CD1c-positive myeloid dendritic cell (primary cell): Measurements from ENCODE around the gene TOR1AIP2.

Source experiments
- DNase-seq: peaks from one replicate; pipeline ENCODE4 v3.0.0-alpha.2; 2016; ENCODE audit errors: extremely low spot score

The TOR1AIP2 gene

GRCh38 chr1:179877586-179878265 lies at the start of gene TOR1AIP2:
Gene TOR1AIP2 (minus strand): TSS chr1:179877803. CDS start chr1:179852665, 25,138 bp downstream.
- peak; percentile 90 for DNase-seq

GRCh38 chr1:179926850-179927205 lies 49.2 kb upstream of the TOR1AIP2 start:
- DNase-seq, result no peak

- DNase-seq, result no peak
Measured at GRCh38 chr1:179925922-179926849, 48.6 kb upstream of the TOR1AIP2 start.

GRCh38 chr1:179925302-179925701 lies 47.7 kb upstream of the TOR1AIP2 start:
- DNase-seq, result no peak

- no peak for DNase-seq
Measured at GRCh38 chr1:179924268-179924667, 46.7 kb upstream of the TOR1AIP2 start.

- DNase-seq, result peak; percentile 15
Measured at GRCh38 chr1:179923029-179923428, 45.4 kb upstream of the TOR1AIP2 start.

- no peak for DNase-seq
Measured at GRCh38 chr1:179921981-179922872, 44.6 kb upstream of the TOR1AIP2 start.

GRCh38 chr1:179921472-179921871 lies 43.9 kb upstream of the TOR1AIP2 start:
- no peak for DNase-seq

- no peak for DNase-seq
Measured at GRCh38 chr1:179917601-179918429, 40.2 kb upstream of the TOR1AIP2 start.

GRCh38 chr1:179911812-179912211 lies 34.2 kb upstream of the TOR1AIP2 start:
- DNase-seq, result no peak

GRCh38 chr1:179910934-179911333 lies 33.3 kb upstream of the TOR1AIP2 start:
- DNase-seq, result no peak

GRCh38 chr1:179889589-179889988 lies 12.0 kb upstream of the TOR1AIP2 start:
- DNase-seq, result no peak

- peak; percentile 18 for DNase-seq
Measured at GRCh38 chr1:179888071-179888470, 10.5 kb upstream of the TOR1AIP2 start.

- peak; percentile 39 for DNase-seq
Measured at GRCh38 chr1:179883745-179884138, 6.1 kb upstream of the TOR1AIP2 start.

GRCh38 chr1:179883040-179883744 lies 5.6 kb upstream of the TOR1AIP2 start:
- DNase-seq, result peak; percentile 69

- peak; percentile 99 for DNase-seq
Measured at GRCh38 chr1:179882253-179883039, 4.8 kb upstream of the TOR1AIP2 start, which contains the start of gene TOR1AIP1. Gene TOR1AIP1 (plus strand): TSS chr1:179882285. CDS start chr1:179882503, 218 bp downstream.

- no peak for DNase-seq
Measured at GRCh38 chr1:179881642-179882252, 4.1 kb upstream of the TOR1AIP2 start.

- no peak for DNase-seq
Measured at GRCh38 chr1:179879797-179880196, 2.2 kb upstream of the TOR1AIP2 start.

- peak; percentile 60 for DNase-seq
Measured at GRCh38 chr1:179876300-179876715, 1.3 kb downstream of the TOR1AIP2 start.
